HG03565 (cell line): Measurements from ENCODE around the gene YTHDF1.

ENCODE experiments used
- ATAC-seq: cut with Tn5 transposase; IDR thresholded peaks from one replicate; pipeline ENCODE4 v1.9.1; 2021; ENCODE audit warnings: mild to moderate bottlenecking, moderate library complexity; ENCODE audit not compliant: unreplicated experiment

The YTHDF1 gene

DNA sequence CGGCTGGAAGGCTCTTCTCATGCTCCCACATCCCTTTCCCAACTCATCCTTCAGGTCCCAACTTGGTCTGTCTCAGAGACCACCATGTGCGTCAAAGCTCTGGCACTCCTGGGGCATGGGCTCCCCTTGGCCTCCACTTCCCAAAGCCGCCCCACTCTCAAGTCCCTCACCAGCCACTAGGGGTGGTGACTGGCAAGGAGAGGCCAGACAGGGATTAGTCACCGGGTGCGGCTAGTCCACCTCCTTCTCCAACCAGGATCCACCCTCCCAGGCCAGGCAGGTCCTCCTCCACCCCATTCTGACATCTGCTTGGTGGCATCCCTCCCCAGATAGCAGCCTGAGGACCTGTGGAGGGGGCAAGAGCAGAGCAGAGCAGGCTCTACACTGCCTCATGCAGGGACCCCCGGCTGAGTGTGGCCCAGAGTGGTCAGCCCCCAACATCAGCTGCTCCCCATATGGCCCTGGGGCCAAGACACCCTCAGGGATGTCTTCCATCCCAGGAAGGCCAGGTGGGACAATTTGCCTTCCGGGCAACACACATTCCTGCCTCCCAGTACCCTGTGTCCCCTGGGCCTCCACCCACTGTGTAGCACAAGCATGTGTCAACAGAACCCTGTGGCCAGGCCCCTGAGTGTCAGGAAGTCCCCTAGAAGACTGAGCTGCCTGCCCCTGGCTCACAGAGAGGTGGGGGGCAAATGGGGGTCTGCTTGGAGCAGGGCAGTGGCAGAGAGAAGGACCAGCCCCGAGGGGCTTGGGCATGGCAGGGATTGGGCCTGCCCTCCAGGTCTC is 29.2 kb downstream of the YTHDF1 start:
- ATAC-seq: no peak

DNA sequence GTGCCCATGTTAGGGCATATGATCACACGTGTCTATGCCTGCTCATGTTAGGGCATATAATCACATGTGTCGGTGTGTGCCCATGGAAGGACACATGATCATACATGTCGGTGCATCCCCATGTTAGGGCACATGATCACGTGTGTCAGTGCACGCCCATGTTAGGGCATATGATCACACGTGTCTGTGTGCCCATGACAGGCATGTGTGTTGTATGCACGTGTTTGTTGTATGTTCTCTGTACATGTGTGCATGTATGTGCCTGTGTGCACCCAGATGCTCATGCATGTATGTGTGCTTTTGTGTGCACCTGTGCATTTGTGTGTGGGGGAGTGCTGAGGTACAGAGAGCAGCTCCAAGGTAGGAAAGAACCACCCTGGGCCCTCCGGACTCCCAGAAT is 29.8 kb downstream of the YTHDF1 start:
- ATAC-seq: no peak

DNA sequence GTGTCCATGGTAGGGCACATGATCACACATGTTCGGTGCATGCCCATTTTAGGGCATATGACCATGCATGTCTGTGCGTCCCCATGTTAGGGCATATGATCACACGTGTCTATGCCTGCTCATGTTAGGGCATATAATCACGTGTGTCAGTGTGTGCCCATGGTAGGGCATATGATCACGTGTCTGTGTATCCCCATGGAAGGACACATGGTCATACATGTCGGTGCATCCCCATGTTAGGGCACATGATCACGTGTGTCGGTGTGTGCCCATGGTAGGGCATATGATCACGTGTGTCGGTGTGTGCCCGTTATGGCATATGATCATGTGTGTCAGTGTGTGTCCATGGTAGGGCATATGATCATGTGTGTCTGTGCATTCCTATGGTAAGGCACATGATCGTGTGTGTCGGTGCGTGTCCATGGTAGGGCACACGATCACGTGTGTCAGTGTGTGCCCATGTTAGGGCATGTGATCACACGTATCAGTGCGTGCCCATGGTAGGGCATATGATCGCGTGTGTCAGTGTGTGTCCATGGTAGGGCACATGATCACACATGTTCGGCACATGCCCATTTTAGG is 30.6 kb downstream of the YTHDF1 start:
- no peak for ATAC-seq

DNA sequence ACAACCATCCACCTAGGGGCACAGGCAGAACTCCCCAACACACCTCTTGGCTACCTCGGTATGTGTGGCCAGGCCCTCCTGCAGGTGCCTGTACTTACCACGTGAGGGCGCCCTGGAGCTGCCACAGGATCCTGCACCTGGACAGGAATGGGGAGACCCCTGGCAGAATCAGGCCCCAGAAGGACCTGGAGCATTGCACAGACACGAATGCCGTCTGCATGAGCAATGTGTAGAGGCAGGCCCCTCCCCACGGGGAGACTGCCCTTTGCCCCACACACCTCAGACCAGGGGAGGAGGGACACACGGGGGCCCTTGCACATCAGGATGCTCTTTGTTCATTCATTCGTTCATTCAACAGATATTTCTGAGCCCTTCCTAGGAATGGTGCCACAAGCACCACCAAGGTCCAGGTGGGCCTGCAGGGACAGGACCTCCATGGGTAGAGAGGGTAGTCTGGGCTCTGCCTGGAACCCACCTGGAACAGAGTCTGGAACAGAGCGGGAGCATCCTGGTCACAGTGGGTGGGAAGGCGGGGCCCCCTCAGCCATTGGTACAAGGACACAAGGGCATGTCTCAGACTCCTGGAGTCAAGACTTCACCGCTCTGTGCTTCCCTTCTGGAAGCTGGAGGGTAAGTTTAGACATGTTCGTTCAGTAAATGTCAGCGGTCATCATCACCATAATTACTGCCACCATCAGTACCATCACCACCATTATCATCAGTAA is 32.3 kb downstream of the YTHDF1 start:
- no peak for ATAC-seq

DNA sequence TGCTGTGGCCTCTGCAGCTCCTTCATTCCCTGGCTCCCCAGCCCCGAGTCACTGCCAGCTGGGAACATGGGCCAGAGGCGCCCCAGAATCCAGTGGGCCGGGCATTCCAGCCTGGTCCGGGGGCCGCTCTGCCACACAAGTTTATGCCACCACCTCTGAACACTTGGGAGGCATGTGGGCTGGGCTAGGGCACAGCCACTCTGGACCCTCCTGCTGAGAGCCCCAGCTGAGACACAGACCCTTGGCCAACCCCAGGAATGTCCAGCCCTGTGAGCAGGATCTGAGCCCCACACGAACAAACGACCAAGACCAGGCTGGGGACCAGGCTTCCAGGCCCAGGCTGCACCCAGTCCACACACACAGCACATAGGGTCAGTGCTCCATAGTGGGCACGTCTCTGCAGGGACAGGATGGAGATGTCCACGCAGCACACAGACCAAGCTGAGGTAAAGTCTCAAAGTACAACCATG is 33.0 kb downstream of the YTHDF1 start:
- ATAC-seq: no peak

DNA sequence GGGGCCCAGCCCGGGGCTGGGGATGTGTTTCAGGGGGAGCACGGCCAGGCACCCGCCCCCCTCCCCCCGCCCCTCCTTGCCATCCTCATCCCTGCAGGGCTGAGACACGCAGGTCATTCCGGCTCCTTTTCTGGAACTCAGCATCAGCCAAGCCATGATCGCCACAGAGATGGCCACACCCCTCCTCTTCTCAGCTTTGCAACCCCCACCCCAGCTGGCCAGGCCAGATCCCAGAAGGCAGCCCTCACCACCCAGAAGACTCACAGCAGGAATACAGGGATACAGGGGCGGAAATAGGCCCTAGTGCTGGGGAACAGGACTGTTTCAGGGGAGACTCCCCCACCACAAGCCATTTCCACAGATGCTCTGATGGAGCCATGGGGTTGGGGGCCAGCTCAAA is 33.5 kb downstream of the YTHDF1 start:
- ATAC-seq: no peak

DNA sequence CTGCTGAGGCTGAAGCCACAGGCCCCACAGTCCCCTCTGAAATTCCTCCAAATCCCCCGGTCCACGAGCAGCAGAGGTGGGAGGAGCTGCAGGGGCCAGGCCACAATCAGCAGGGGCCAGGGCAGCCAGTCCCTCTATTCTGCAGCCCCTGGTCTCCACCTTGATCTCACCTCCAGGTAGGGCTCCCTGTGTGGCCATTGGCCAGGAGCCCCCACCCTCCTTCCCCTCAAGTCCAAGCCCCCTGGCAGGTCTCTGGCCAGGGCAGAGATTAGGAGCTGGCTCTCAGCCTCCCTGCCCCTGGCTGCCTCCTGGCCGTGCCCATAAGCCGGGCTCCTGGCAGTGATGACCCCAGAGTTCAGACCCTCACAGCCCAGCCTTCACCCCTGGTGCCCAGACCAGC is 34.7 kb downstream of the YTHDF1 start:
- no peak for ATAC-seq

DNA sequence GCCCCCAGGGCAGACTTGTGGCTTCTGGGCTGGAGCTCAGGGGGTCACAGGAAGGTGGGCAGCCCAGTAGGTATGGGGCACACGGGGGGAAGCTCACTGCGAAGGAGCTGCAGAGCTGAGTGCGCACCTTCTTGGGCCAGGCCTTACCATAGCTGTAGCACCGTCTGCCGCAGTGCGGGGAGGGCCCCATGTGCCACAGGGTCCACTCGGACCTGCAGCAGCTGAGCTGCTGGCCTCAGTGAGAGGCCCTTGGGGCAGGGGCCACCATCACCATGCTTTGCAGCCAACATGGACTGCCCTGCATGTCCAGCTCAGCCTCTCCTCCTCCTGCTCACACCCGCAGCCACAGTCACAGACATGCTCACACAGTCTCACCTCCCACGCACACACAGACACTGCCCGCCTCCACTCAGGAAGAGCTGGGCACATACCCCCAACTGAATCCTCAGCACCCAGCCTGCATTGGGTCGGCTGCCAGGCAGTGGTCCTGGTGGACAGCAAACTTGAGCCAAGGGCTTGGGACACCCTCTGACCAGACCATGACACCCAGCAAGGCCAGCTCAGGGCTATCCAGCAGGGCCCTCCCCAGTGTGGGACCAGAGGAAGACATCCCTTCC is 35.3 kb downstream of the YTHDF1 start:
- ATAC-seq: no peak

DNA sequence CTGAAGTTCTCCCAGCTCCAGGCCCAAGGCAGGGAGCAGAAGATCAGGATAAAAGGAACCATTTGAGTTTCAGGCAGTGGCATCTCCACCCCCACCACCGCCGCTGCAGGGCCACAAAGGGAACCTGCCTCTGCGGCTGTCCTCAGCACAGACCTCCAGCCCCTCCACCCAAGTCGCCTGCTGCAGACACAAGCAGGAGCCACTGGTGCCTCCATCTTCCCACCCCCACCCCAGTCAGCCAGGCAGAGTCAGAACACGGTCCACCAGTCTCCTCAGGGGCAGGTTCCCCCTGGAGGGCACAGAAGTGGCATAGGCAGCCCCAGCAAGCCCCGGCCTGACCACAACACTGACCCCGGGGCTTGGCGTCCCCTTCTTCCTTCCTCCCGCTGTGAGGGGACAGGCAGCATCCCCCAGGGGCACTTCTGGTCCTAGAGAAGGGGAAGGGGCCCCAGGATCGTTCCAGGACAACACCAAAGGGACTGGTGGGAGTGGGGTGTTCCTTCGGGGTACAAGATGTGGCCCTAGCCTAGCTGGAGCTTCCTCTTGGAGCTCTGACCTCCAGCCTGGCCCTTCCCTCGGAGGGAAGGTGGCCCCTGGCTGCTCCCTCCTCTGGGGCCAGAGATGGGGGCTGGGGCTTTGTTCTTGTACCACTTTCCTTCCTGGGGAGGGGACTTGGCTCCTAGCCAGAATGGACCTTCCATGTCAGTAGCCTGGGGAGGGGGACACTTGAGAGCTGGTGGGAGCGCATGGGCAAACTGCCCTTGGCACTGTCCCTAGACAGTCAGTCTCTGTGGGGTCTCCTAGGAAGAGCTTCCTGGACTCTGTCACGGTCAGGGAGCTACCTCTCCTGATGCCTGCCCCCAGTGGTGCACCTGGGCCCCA is 36.0 kb downstream of the YTHDF1 start:
- ATAC-seq: no peak

DNA sequence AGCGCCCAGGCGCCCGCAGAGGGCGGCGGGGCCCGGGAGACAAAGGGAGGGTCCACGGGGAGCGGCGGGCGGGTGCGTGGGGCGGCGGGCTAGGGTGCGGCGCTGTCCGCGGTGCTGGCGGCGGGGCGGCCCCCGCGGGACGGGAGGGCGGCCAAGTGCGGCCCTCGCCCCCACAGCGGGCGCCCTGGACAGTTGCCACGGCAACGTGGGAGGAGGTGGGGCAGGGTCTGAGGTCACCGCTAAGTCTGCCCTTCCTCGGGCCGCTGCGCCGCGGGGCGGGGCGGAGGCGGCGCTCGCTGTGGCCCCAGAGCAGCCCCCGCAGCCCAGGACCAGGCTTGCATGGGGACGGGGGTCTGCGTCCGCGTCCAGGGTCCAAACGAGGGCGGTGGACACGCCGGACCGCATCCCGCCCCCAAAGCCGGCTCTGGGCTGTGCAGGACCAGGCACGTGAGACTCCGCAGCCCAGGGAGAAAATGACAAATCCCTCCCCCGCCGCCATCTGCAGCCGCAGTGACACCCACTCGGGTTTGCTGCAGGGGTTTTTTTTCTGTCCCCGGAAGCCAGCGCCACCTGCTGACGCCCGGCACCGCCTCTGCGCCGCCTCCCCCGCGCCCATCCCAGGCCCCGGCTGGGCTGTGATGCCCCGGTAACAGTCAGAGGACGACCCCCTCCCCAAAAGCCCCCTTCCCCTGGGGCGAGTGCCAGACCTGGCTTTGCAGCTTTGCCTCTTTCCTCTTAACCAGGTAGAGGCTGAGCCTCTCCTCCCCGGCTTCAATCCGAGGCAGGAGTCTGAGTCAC is 36.8 kb downstream of the YTHDF1 start:
- no peak for ATAC-seq

DNA sequence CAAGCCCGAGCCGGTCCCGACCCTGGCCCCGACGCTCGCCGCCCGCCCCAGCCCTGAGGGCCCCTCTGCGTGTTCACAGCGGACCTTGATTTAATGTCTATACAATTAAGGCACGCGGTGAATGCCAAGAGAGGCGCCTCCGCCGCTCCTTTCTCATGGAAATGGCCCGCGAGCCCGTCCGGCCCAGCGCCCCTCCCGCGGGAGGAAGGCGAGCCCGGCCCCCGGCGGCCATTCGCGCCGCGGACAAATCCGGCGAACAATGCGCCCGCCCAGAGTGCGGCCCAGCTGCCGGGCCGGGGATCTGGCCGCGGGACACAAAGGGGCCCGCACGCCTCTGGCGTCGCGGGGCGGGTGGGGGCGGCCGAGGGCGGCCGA is 37.5 kb downstream of the YTHDF1 start:
- ATAC-seq: no peak

DNA sequence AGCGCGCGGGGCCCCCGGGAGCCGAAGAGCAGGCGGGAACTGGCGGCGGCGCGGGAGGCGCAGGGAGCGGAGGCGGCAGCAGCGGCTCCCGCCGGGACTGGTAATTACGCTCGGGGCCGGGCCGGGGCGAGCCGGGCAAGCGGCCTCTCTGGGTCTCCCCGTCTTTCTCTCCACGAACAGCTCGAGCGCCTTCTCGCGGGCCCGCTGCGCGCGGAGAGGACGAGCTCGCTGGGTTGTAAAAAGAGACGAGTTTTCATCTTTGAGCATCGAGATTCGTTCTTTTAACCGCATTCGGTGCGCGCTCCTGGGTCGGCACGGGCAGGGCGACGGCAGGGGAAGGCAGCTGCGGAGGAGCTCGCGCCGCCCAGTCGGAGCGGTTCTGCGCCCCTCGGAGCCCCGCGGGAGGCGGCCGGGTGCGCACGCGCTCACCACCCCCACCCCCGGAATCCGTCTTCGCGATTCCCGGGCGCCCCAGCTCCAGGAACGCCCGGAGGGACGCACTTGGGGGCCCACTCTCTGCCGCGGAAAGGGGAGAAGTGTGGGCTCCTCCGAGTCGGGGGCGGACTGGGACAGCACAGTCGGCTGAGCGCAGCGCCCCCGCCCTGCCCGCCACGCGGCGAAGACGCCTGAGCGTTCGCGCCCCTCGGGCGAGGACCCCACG is 38.0 kb downstream of the YTHDF1 start:
- ATAC-seq: no peak

DNA sequence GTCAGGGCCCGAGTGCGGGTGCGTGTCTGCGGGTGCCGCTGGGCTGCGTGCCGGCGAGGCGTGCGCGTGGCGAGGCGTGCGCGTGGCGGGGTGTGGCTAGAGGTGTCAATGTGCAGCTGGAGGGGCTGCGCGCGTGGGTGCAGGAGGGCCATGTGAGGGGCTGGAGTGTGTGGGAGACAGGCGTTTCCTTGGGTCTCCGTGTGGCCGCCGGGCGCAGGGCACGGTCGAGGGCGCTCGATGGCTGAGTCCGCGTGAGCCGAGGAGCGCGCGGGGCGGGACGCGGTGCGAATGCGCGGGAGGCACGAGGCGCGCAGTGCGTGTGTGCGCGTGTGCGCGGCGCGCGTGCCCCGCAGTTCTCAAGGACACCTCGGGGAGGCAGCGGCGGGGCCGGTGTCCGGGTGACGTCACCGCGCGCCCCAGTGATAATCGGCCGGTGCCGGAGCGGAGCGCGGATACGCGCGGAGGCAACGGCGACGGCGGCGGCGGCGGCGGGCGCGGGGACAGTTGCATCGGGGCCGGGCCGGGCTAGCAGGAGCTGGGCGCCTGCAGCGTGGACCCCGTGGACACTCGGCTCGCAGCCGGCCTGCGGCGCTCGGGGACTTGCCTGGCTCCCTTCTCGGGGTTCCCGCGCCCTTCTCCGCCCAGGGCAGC is 38.7 kb downstream of the YTHDF1 start:
- ATAC-seq: no peak

DNA sequence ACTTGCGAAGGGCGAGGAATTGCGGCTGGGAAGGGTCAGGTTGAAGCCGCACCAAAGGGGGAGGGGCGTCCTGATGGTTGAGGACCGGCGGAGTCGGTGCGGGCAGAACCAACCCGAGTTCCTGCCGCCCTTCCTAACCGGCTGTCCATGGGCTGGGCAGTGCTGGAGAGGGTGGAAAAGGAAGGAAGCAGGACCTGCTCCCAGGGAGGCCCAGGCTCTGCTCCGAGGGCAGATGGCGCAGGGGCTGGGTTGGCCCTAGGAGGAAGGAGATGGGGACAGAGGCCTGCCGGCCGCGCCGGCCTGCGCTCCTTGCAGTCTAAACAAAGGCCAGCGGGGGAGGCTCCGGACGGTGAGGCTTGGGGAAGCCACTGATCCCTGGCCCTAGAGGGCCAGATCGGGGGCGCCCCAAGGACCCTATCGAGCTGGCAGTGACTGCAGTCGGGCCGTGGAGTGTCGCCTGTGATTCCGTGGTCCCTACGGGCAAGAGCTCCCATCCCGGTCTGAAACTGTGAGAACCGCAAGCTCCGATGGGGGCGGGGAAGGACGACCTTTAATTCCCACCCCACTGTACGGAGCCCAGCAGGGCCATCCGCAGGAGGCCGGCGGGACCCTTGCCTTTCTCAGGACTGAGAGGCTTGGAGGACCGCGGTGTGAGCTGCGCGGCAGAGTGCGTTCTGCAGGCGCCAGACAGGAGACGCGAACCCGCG is 39.4 kb downstream of the YTHDF1 start:
- ATAC-seq: no peak

DNA sequence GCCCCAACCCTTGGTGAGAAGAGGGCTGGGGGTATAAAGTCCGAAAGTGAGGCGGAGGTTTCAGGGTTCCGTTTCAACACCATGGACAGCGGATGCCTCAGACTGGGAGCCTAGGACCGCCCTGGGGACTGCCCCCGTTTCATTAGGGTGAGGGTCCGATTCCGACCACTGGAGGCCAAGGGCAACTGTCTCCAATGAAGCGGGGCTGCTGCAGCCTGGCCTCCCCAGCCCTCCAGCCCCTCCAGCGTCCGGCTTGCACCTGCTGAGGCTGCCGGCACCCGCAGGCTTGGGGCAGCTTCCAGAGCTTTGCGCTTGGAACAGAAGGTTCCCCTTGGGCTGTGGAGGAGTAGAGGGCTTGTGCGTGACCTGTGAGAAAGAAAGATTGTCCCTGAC is 39.9 kb downstream of the YTHDF1 start:
- ATAC-seq: no peak

DNA sequence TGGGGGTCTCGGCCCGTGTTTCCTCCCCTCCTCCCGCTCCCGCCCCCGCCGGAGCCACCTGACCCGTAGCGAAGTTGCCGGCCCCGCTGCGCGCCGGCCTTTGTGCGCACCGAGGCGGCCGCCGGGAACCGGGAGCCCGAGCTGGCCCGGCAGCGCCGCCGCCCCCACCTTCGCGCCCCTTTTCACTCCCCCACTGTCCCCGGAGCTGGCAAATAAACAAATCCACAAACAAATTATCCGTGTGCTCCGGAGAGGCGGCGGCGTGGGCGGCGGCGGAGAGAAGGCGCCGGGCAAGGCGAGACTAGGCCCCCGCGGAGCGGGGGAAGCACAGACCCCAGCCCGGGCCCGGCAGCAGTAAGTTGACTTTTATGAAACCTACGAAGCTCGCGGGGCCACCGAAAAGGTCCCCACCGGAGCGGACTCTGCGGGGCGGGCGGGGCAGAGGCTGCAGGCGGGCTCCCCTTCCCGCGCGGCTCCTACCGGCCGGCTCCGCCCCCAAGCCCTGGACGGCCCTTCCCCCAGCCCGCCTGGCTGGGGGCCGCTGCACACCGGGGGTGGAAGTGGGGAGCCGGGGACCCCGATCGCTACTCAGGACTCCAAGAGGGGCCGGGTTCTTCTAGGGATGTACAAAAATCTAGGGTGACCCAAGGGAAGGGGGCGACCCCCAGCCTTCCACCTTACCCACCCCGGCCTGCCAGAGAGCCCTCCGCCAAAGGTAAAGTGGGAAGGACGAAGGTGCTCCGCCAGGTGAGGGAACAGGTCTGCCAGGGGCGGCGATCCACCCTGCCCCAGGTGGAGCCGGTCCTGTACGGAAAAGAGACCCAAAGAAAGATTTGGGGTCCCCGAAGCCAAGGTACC is 40.7 kb downstream of the YTHDF1 start:
- no peak for ATAC-seq

DNA sequence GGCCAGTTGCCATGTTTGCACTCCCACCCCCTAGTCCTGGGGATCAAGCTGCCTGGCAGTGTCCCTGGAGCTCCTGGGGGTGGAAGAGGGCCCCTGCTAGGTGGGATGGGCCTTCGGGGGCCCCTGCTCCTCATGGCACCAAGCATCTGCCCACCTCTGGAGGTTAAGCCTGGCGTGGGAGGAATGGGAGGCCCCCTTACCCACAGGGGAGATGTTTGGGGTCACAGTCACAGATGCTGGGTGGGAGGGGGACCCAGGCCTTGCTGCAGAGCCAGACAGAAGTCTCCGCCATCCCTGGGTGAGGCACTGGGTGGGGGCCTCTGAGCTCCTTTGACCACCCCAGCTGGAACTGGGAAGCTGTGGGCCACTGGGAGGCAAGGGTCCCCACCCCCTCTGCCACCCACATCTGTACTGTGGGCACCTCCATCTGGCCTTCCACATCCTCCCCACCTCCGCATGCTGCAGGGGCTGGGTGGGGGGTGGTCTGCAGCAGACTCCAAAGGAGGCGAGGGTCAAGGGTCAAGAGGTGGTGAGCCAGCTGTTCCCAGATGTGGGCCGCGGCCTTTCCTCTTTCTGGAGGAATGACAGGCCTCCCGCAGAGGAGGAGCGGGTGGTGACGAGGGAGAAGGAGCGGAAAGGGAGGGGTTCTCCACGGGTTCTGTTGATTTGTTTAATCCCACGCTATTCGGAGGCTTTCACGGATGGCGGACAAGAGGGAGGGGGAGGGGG is 41.5 kb downstream of the YTHDF1 start:
- ATAC-seq: no peak
